ENCODE data around the gene GINS2.

GRCh38 chr16:85718682-85719081, 29.9 kb upstream of the GINS2 start:
- TF ChIP-seq CTCF (conservative IDR thresholded peaks at IDR 0.05; ENCODE audit: low read length) (peak; percentile 93), EZH2phosphoT487 (IDR thresholded peaks at IDR 0.05; ENCODE audit: borderline replicate concordance, low read depth, low read length) (no peak)

All from OCI-LY7 (cell line).